ENCODE data around the gene STN1. TPM values are rescaled to one million over a fixed set of nuclear protein-coding genes. Genes with fewer than 3 reads are reported as not detected.

The STN1 gene
- total RNA-seq, 1 experiment from 2014 or later: 74.7 TPM

DNA sequence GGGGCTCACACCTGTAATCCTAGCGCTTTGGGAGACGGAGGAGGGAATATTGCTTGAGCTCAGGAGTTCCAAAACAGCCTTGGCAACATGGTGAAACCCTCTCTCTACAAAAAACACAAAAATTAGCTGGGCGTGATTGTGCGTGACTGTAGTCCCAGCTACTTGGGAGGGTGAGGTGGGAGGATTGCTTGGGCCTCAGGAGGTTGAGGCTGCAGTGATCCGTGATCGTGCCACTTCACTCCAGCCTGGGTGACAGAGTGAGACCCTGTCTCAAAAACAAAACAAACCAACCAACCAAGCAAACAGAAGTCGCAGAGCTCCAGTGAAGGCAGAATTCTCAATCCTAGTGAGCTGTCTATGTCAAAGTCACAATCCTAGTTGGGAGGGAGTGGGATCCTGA is 14.3 kb upstream of the STN1 start:
- BruUV-seq (replicated peaks): no TSS peak

DNA sequence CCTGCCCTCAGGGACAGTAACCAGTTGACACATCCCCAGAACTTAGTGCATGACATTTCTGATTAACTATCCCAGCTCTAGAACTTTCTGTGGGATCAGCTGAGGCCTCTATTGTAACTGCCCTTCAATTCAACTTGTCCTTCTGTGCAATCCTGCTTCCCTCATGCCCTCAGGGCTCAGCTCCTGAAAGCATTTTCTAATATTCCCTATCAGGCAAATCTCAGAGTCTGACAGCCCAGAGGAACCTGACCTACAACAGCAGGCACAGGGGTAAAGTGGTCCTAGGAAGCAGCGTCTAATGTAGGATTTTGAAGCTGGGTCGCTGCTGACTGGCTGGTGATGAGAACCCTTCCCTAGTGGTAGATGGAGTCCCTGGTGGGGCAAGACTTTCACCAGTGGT is 13.6 kb upstream of the STN1 start:
- Histone ChIP-seq H3K9ac (ENCODE audit: low read length) (no peak overlapping the region), H3K9me2 (ENCODE audit: insufficient read depth) (no peaks in the 10 kb centered on the region), H3K4me3 (replicated peaks in 1 of 2; ENCODE audit: low read depth in 1 of 2, low read length in 2 of 2) (no peak overlapping the region), H3K27me3 (ENCODE audit: insufficient read depth, low read length) (no peaks in the 10 kb centered on the region), H3K9me3 (ENCODE audit: control insufficient read depth in 1 of 2, insufficient read depth in 1 of 2, low read depth in 1 of 2, low read length in 2 of 2) (no peaks in the 10 kb centered on the region), H3K36me3 (ENCODE audit: control insufficient read depth in 1 of 2, insufficient read depth in 2 of 2, low read length in 2 of 2) (no peaks in the 10 kb centered on the region), H4K20me1 (ENCODE audit: insufficient read depth) (no peaks in the 10 kb centered on the region), H3K79me2 (ENCODE audit: insufficient read depth, low read length) (no peaks in the 10 kb centered on the region), H3K4me1 (ENCODE audit: control insufficient read depth in 1 of 2, insufficient read depth in 2 of 2, low read length in 2 of 2) (no peaks in the 10 kb centered on the region), H3K27ac (ENCODE audit: low read depth, low read length) (no peak overlapping the region), H3K4me2 (ENCODE audit: low read length) (no peak overlapping the region), H2AFZ (ENCODE audit: low read depth, low read length, poor library complexity, severe bottlenecking) (no peak overlapping the region)
- BruUV-seq (replicated peaks): no TSS peak
- ATAC-seq: no peak
- no peak for TF ChIP-seq CEBPB (IDR thresholded peaks at IDR 0.05; ENCODE audit: low read depth)
- TF ChIP-seq EZH2phosphoT487 (IDR thresholded peaks at IDR 0.05; ENCODE audit: borderline replicate concordance): no peak
- TF ChIP-seq, protein P1, sequence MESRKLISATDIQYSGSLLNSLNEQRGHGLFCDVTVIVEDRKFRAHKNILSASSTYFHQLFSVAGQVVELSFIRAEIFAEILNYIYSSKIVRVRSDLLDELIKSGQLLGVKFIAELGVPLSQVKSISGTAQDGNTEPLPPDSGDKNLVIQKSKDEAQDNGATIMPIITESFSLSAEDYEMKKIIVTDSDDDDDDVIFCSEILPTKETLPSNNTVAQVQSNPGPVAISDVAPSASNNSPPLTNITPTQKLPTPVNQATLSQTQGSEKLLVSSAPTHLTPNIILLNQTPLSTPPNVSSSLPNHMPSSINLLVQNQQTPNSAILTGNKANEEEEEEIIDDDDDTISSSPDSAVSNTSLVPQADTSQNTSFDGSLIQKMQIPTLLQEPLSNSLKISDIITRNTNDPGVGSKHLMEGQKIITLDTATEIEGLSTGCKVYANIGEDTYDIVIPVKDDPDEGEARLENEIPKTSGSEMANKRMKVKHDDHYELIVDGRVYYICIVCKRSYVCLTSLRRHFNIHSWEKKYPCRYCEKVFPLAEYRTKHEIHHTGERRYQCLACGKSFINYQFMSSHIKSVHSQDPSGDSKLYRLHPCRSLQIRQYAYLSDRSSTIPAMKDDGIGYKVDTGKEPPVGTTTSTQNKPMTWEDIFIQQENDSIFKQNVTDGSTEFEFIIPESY (IDR thresholded peaks at IDR 0.05; ENCODE audit: extremely low read depth, insufficient replicate concordance, low read length): no peak
- TF ChIP-seq SP1 (IDR thresholded peaks at IDR 0.05; ENCODE audit: low read depth): no peak
- TF ChIP-seq FOSL1 (IDR thresholded peaks at IDR 0.05; ENCODE audit: low read depth): no peak
- no peak for TF ChIP-seq POLR2AphosphoS5 (IDR thresholded peaks at IDR 0.05; ENCODE audit: low read depth, low read length)
- DNase-seq (ENCODE audit: low read depth, low spot score): no peak
- RAD21 ChIA-PET (ENCODE audit: low non-redundant PET in 1 of 2, low total read pairs in 2 of 2, uncharacterized antibody in 2 of 2, unreplicated experiment in 2 of 2): no interaction called here
- CTCF ChIA-PET: no interaction called here
- POLR2A ChIA-PET: no interaction called here
- intact Hi-C loops (cut with micrococcal nuclease): no loop called here

More for the DNA sequence above, 14.3 kb upstream of the STN1 start:
- no peaks in the 10 kb centered on the region for H3K4me1 ChIP-seq (ENCODE audit: control insufficient read depth in 1 of 2, insufficient read depth in 2 of 2, low read length in 2 of 2)
- no peak overlapping the region for H2AFZ ChIP-seq (ENCODE audit: low read depth, low read length, poor library complexity, severe bottlenecking)
- no peak for ATAC-seq
- H3K36me3 ChIP-seq (ENCODE audit: control insufficient read depth in 1 of 2, insufficient read depth in 2 of 2, low read length in 2 of 2): no peaks in the 10 kb centered on the region
- CTCF ChIA-PET: no interaction called here
- no peaks in the 10 kb centered on the region for H3K9me2 ChIP-seq (ENCODE audit: insufficient read depth)
- RAD21 ChIA-PET (ENCODE audit: low non-redundant PET in 1 of 2, low total read pairs in 2 of 2, uncharacterized antibody in 2 of 2, unreplicated experiment in 2 of 2): no interaction called here
- intact Hi-C loops (cut with micrococcal nuclease): no loop called here
- H3K9ac ChIP-seq (ENCODE audit: low read length): no peak overlapping the region
- no peak overlapping the region for H3K4me3 ChIP-seq (replicated peaks in 1 of 2; ENCODE audit: low read depth in 1 of 2, low read length in 2 of 2)
- H3K4me2 ChIP-seq (ENCODE audit: low read length): no peak overlapping the region
- no peak overlapping the region for H3K27ac ChIP-seq (ENCODE audit: low read depth, low read length)
- no peak for DNase-seq (ENCODE audit: low read depth, low spot score)
- no peaks in the 10 kb centered on the region for H3K79me2 ChIP-seq (ENCODE audit: insufficient read depth, low read length)
- TF ChIP-seq SIN3A (IDR thresholded peaks at IDR 0.05; ENCODE audit: low read depth) (no peak), POLR2A (IDR thresholded peaks at IDR 0.05; ENCODE audit: borderline replicate concordance, extremely low read depth, insufficient read depth, insufficient read length) (no peak), ZNF274 (IDR thresholded peaks at IDR 0.05; ENCODE audit: low read depth, low read length) (no peak), POLR2AphosphoS5 (IDR thresholded peaks at IDR 0.05; ENCODE audit: low read depth, low read length) (no peak), EGR1 (IDR thresholded peaks at IDR 0.05; ENCODE audit: low read depth) (no peak), SRF (IDR thresholded peaks at IDR 0.05; ENCODE audit: low read depth) (no peak), ZFX (IDR thresholded peaks at IDR 0.05) (no peak), EZH2 (IDR thresholded peaks at IDR 0.05) (no peak), SP1 (IDR thresholded peaks at IDR 0.05; ENCODE audit: low read depth) (no peak), RAD21 (IDR thresholded peaks at IDR 0.05; ENCODE audit: low read depth) (no peak)
- TF ChIP-seq, protein P2, sequence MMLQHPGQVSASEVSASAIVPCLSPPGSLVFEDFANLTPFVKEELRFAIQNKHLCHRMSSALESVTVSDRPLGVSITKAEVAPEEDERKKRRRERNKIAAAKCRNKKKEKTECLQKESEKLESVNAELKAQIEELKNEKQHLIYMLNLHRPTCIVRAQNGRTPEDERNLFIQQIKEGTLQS (IDR thresholded peaks at IDR 0.05): no peak
- H3K9me3 ChIP-seq (ENCODE audit: control insufficient read depth in 1 of 2, insufficient read depth in 1 of 2, low read depth in 1 of 2, low read length in 2 of 2): no peaks in the 10 kb centered on the region
- POLR2A ChIA-PET: no interaction called here
- no peaks in the 10 kb centered on the region for H3K27me3 ChIP-seq (ENCODE audit: insufficient read depth, low read length)
- H4K20me1 ChIP-seq (ENCODE audit: insufficient read depth): no peaks in the 10 kb centered on the region
